Smooth muscle cell (in vitro differentiated cells): Measurements from ENCODE around the gene RIPOR3. TPM values are rescaled to one million over a fixed set of nuclear protein-coding genes. Genes with fewer than 3 reads are reported as not detected.
"Not testable (repeated sequence)": the region's sequence is repeated elsewhere in the genome, so short reads cannot be mapped to it uniquely, and the experiment has no call there.

Experiments
- DNase-seq: peaks from one replicate; lab custom pipeline; 2025; ENCODE audit not compliant: unreplicated experiment; lab: John Stamatoyannopoulos, UW
- H2AFZ ChIP-seq: fragments of 200-600 bp; sonication (generic); 2 replicates; pipeline ENCODE4 v1.6.0; 2016; ENCODE audit warnings: antibody characterized with exemption, low read depth, mild to moderate bottlenecking
- H3F3A ChIP-seq: fragments of 200-600 bp; sonication (generic); 2 replicates; pipeline ENCODE4 v1.6.0; 2017; ENCODE audit warnings: antibody characterized with exemption, low read depth
- H3K27ac ChIP-seq: fragments of 200-600 bp; sonication (generic); 2 replicates; pipeline ENCODE4 v1.5.1; 2016; ENCODE audit warnings: low read depth, mild to moderate bottlenecking
- H3K27me3 ChIP-seq: fragments of 200-600 bp; sonication (generic); 2 replicates; pipeline ENCODE4 v1.6.1; 2016; ENCODE audit warnings: low read depth, mild to moderate bottlenecking
- H3K36me3 ChIP-seq: fragments of 200-600 bp; sonication (generic); 2 replicates; pipeline ENCODE4 v1.5.1; 2016; ENCODE audit warnings: low read depth
- H3K4me1 ChIP-seq: fragments of 200-600 bp; sonication (generic); 2 replicates; pipeline ENCODE4 v1.5.1; 2016; ENCODE audit warnings: low read depth
- H3K4me2 ChIP-seq: fragments of 200-600 bp; sonication (generic); 2 replicates; pipeline ENCODE4 v1.6.0; 2016; ENCODE audit warnings: mild to moderate bottlenecking
- H3K4me3 ChIP-seq: fragments of 200-600 bp; sonication (generic); 2 replicates; pipeline ENCODE4 v1.5.1; 2016; ENCODE audit warnings: mild to moderate bottlenecking
- H3K79me2 ChIP-seq: fragments of 200-600 bp; sonication (generic); 2 replicates; pipeline ENCODE4 v1.6.0; 2016; ENCODE audit warnings: low read depth, mild to moderate bottlenecking
- H3K9ac ChIP-seq: fragments of 200-600 bp; sonication (generic); 2 replicates; pipeline ENCODE4 v1.6.0; 2016; ENCODE audit warnings: low read depth
- H3K9me3 ChIP-seq: fragments of 200-600 bp; sonication (generic); replicated peaks from 2 replicates; pipeline ENCODE4 v1.5.1; 2016; ENCODE audit warnings: low read depth
- H4K20me1 ChIP-seq: fragments of 200-600 bp; sonication (generic); 2 replicates; pipeline ENCODE4 v1.6.0; 2016; ENCODE audit warnings: low read depth
- CTCF ChIP-seq: fragments of 200-600 bp; sonication (generic); IDR thresholded peaks from 2 replicates; pipeline ENCODE4 v1.5.1; 2017; ENCODE audit warnings: borderline replicate concordance, mild to moderate bottlenecking, antibody characterized with exemption; ENCODE audit not compliant: insufficient read depth, poor library complexity, severe bottlenecking
- WGBS: methylation state at CpG from one replicate; pipeline ENCODE4 v1.1.7; 2016; ENCODE audit warnings: low lambda C conversion rate; 5-methylcytosine and 5-hydroxymethylcytosine counted together
- polyA plus RNA-seq: library from polyadenylated mRNA; unstranded; fragments of >200 nt; fragmentation: Nextera tagmentation; extraction: Ambion mirVana; gene quantifications from 2 replicates; pipeline ENCODE4 v1.2.1, GENCODE V29; 2016
- total RNA-seq: library from RNA; depleted of rRNA; stranded (reverse); fragments of >200 nt; gene quantifications from 2 replicates; pipeline ENCODE4 v1.2.3, GENCODE V29; 2014

The RIPOR3 gene
- total and polyA plus RNA-seq, 2 experiments from 2014 or later: 0.18 to 1.2 TPM

GRCh38 chr20:50704514-50704913 lies 13.2 kb upstream of the RIPOR3 start:
- 63% methylated on average over 4 of the region's 4 CpGs for WGBS
- Histone ChIP-seq H3K9me3 (no peaks in the 10 kb centered on the region), H3K9ac (no peak overlapping the region), H3F3A (peaks cover 4% of the 10 kb centered on the region), H3K4me1 (peaks cover 4% of the 10 kb centered on the region), H3K4me3 (no peak overlapping the region), H3K79me2 (no peaks in the 10 kb centered on the region), H3K4me2 (no peak overlapping the region), H3K36me3 (no peaks in the 10 kb centered on the region), H2AFZ (no peak overlapping the region), H3K27ac (no peak overlapping the region), H3K27me3 (no peaks in the 10 kb centered on the region), H4K20me1 (no peaks in the 10 kb centered on the region)
- TF ChIP-seq CTCF: no peak
- DNase-seq: no peak

GRCh38 chr20:50703651-50704438 lies 12.5 kb upstream of the RIPOR3 start:
- not testable (repeated sequence) for DNase-seq, H3K9ac ChIP-seq, H3K27ac ChIP-seq, H3K27me3 ChIP-seq, H3K4me1 ChIP-seq, H3K79me2 ChIP-seq, H4K20me1 ChIP-seq, H3F3A ChIP-seq, H3K4me2 ChIP-seq, H3K4me3 ChIP-seq, H3K36me3 ChIP-seq, H3K9me3 ChIP-seq, H2AFZ ChIP-seq
- WGBS: 86% methylated on average over 9 of the region's 9 CpGs

GRCh38 chr20:50701041-50701963 lies 10.0 kb upstream of the RIPOR3 start:
- Histone ChIP-seq H3K9ac (no peak overlapping the region), H3K4me3 (no peak overlapping the region), H3F3A (peaks cover 4% of the 10 kb centered on the region), H3K27me3 (no peaks in the 10 kb centered on the region), H3K79me2 (no peaks in the 10 kb centered on the region), H3K4me2 (no peak overlapping the region), H3K9me3 (no peaks in the 10 kb centered on the region), H2AFZ (no peak overlapping the region), H3K36me3 (no peaks in the 10 kb centered on the region), H3K4me1 (peaks cover 4% of the 10 kb centered on the region), H4K20me1 (no peaks in the 10 kb centered on the region), H3K27ac (no peak overlapping the region)
- no peak for DNase-seq
- 35% methylated on average over 11 of the region's 11 CpGs for WGBS
- no peak for TF ChIP-seq CTCF

- Histone ChIP-seq H3F3A (peaks cover 4% of the 10 kb centered on the region), H3K36me3 (no peaks in the 10 kb centered on the region), H3K4me2 (no peak overlapping the region), H3K79me2 (no peaks in the 10 kb centered on the region), H3K9me3 (no peaks in the 10 kb centered on the region), H4K20me1 (no peaks in the 10 kb centered on the region), H2AFZ (no peak overlapping the region), H3K4me3 (no peak overlapping the region), H3K27me3 (no peaks in the 10 kb centered on the region), H3K27ac (no peak overlapping the region), H3K4me1 (peaks cover 10% of the 10 kb centered on the region), H3K9ac (no peak overlapping the region)
- TF ChIP-seq CTCF: no peak
- no peak for DNase-seq
- WGBS: 96% methylated on average over 5 of the region's 5 CpGs
Measured at GRCh38 chr20:50699688-50700087, 8.3 kb upstream of the RIPOR3 start.

- H3K4me2 ChIP-seq, H3K79me2 ChIP-seq, H3F3A ChIP-seq, H3K27ac ChIP-seq, H2AFZ ChIP-seq, H4K20me1 ChIP-seq, H3K27me3 ChIP-seq, H3K9me3 ChIP-seq, H3K4me1 ChIP-seq, H3K4me3 ChIP-seq, DNase-seq, H3K9ac ChIP-seq, H3K36me3 ChIP-seq: not testable (repeated sequence)
- WGBS: 96% methylated on average over 7 of the region's 7 CpGs
Measured at GRCh38 chr20:50698255-50698654, 6.9 kb upstream of the RIPOR3 start.
